GM06990 (cell line): Measurements from ENCODE around the gene AK4.
"Not testable (repeated sequence)": the region's sequence is repeated elsewhere in the genome, so short reads cannot be mapped to it uniquely, and the experiment has no call there.

ENCODE experiments used
- DNase-seq: peaks from one replicate; pipeline ENCODE4 v3.0.0-alpha.2; 2011; ENCODE audit not compliant: insufficient read length; ENCODE audit errors: extremely low read depth
- H3K27me3 ChIP-seq: replicated peaks from 2 replicates; pipeline ENCODE4 v1.6.0; 2011; ENCODE audit warnings: low read length; ENCODE audit not compliant: control insufficient read depth, insufficient read depth
- H3K36me3 ChIP-seq: 2 replicates; pipeline ENCODE4 v1.5.1; 2011; ENCODE audit warnings: low read length; ENCODE audit not compliant: control insufficient read depth, insufficient read depth
- H3K4me3 ChIP-seq: replicated peaks from 2 replicates; pipeline ENCODE4 v1.5.1; 2011; ENCODE audit warnings: low read depth, mild to moderate bottlenecking, control low read depth, low read length
- CTCF ChIP-seq: IDR thresholded peaks from 2 replicates; pipeline ENCODE4 v1.5.1; 2011; ENCODE audit warnings: low read length, control low read depth, mild to moderate bottlenecking, inconsistent platforms; ENCODE audit not compliant: insufficient read depth, poor library complexity, severe bottlenecking

Gene AK4

GRCh38 chr1:65148178-65148547 is at the start of gene AK4:
Gene AK4 (plus strand): TSS chr1:65148203. CDS start chr1:65148408, 205 bp downstream.
- peak within 1 kb of the TSS; percentile 64 for H3K4me3 ChIP-seq
- not testable (repeated sequence) for DNase-seq, H3K36me3 ChIP-seq, H3K27me3 ChIP-seq

- H3K27me3 ChIP-seq, result no peaks in the 10 kb centered on the region
- no peak for DNase-seq
- H3K36me3 ChIP-seq, result no peaks in the 10 kb centered on the region
- no peak for TF ChIP-seq CTCF
- no peak overlapping the region for H3K4me3 ChIP-seq
Observed at GRCh38 chr1:65103807-65104206, 44.2 kb upstream of the AK4 start.

DNA sequence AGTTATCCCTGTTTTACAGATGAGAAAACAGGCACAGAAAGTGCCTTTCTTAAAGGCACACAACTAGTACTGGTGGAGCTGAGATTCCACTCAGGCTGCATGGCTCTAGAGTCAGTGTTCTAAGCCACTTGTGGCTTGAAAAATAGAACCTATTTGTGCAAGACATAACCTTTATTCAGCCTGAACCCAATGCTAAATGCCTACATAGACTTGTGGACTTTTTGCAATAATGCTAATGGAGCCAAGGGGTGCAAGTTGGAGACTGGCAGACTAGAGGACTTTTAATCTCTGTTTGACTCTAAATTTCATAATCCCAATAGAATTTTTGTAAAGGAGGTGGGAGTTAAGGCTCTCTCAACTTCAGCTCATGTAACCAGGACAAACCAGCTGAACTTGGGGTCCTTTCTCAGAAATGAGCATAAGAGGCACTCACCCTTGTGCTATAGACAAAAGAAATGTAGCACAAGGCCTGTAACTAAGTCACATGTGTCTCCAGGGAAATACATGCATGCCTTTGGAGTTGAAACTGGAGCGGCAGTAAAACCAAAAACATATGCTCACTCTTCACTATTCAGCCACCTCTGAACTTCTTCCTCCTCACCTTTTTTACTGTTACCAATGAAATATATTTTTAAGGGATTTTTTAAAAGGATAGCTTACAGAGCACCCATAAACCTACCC is 43.0 kb upstream of the AK4 start:
- no peak for TF ChIP-seq CTCF
- no peak overlapping the region for H3K4me3 ChIP-seq
- no peaks in the 10 kb centered on the region for H3K27me3 ChIP-seq
- DNase-seq, result no peak
- H3K36me3 ChIP-seq, result no peaks in the 10 kb centered on the region

GRCh38 chr1:65105596-65105995 is 42.4 kb upstream of the AK4 start:
- no peak for TF ChIP-seq CTCF
- Histone ChIP-seq H3K27me3 (no peaks in the 10 kb centered on the region), H3K36me3 (no peaks in the 10 kb centered on the region), H3K4me3 (no peak overlapping the region)
- DNase-seq, result no peak

- H3K27me3 ChIP-seq, result no peaks in the 10 kb centered on the region; the same call in 1 of the 2 replicates
- H3K36me3 ChIP-seq, result no peaks in the 10 kb centered on the region
- DNase-seq, result no peak
- no peak for TF ChIP-seq CTCF
- no peak overlapping the region for H3K4me3 ChIP-seq
Observed at GRCh38 chr1:65108025-65108642, 39.9 kb upstream of the AK4 start.

DNA sequence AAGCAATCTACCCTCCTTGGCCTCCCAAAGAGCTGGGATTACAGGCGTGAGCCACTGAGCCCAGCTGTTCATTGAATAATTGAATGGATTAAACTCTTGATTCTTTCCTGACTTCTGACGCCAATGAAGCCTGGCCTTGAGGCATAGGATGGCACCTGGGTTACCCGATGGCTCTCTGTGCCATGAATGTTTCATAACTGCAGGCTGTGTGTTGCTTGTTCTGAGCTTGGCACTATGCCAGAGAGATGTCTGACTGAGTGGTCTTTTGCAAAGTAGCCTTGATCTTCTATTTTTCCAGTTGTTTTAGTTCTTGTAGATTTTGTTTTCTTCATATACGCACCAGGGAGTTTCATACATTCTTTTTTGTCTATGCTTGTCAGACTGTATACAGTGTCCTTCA is 38.5 kb upstream of the AK4 start:
- no peaks in the 10 kb centered on the region for H3K36me3 ChIP-seq
- no peak for TF ChIP-seq CTCF
- no peaks in the 10 kb centered on the region; the same call in 1 of the 2 replicates for H3K27me3 ChIP-seq
- no peak for DNase-seq
- H3K4me3 ChIP-seq, result no peak overlapping the region
